Breast epithelium (tissue), 3 donors: ENCODE results near the gene TEAD3.

Experiments
- POLR2A ChIP-seq: fragments of 450-650 bp; IDR thresholded peaks from one replicate; pipeline ENCODE4 v1.6.1; 2016; ENCODE audit warnings: antibody characterized with exemption, mild to moderate bottlenecking, moderate library complexity
- POLR2AphosphoS5 ChIP-seq, 3 donors: sonication (generic); formaldehyde crosslinking; IDR thresholded peaks; one replicate each; pipeline ENCODE4 v1.6.1; 2017; ENCODE audit warnings: antibody characterized with exemption in 3 of 3

GRCh38 chr6:35499372-35499771 is 2.5 kb upstream of the TEAD3 start:
- no peak for TF ChIP-seq POLR2A
- TF ChIP-seq POLR2AphosphoS5 (IDR thresholded peaks at IDR 0.05) = no peak
